Measurements from ENCODE around the gene GRB2. TPM values are rescaled to one million over a fixed set of nuclear protein-coding genes. Genes with fewer than 3 reads are reported as not detected.
A peak's percentile ranks its signal among the peaks of the same experiment; 100 is the strongest.

GRB2 gene
- polyA plus RNA-seq, 2 of the 4 experiments (the other 2 are of a cell fraction): 91.4 to 91.9 TPM

GRCh38 chr17:75271233-75271954 is 134.1 kb downstream of the GRB2 start:
- Histone ChIP-seq H3K9me3 (no peaks in the 10 kb centered on the region), H3K4me2 (peak overlapping the region; percentile 95), H3K4me1 (peaks cover 26% of the 10 kb centered on the region), H3K27ac (peak overlapping the region; percentile 95 to 96), H3K4me3 (peak overlapping the region; percentile 93)
- peak; percentile 61 to 63 for ATAC-seq
- WGBS (ENCODE audit: missing lambda C conversion rate): 4% methylated on average over 12 of the region's 74 CpGs
- CTCF ChIA-PET: interaction anchor here (0.5 to 8.4 kb wide), 71 partner anchors 11 to 346 kb away, joined by 3 to 110 read pairs (median 4); partner anchors contain the start of genes GGA3, GRB2, MRPS7 and SLC25A19
- DNase-seq (ENCODE audit: low read depth in 1 of 2, low spot score in 1 of 2): peak; percentile 80 to 91
- POLR2A ChIA-PET: interaction anchor here (0.6 to 3.5 kb wide), 15 partner anchors 10 to 399 kb away, joined by 3 to 86 read pairs (median 4); partner anchors contain the start of genes FDXR, GGA3, GRB2 and MRPS7
- FAIRE-seq: no peak
- TF ChIP-seq CHD2 (IDR thresholded peaks at IDR 0.05; ENCODE audit: low read length, partially characterized antibody): no peak
- no peak for TF ChIP-seq GATA3 (IDR thresholded peaks at IDR 0.05; ENCODE audit: borderline replicate concordance)
- TF ChIP-seq TFCP2L1 (CRISPR knock-in tag; IDR thresholded peaks at IDR 0.05): 0 out of 2 replicates have a peak, but pooled peaks have one; percentile 29
- TF ChIP-seq CHD4 (IDR thresholded peaks at IDR 0.05; ENCODE audit: borderline replicate concordance): no peak
- TF ChIP-seq NR3C1 (IDR thresholded peaks at IDR 0.05): no peak
- TF ChIP-seq SMC3 (IDR thresholded peaks at IDR 0.05): peak; percentile 62
- TF ChIP-seq FOXS1 (CRISPR knock-in tag; IDR thresholded peaks at IDR 0.05): no peak
- no peak for TF ChIP-seq EP300 (IDR thresholded peaks at IDR 0.05)
- no peak for TF ChIP-seq RFX5 (IDR thresholded peaks at IDR 0.05)
- TF ChIP-seq JUNB (IDR thresholded peaks at IDR 0.05): no peak
- TF ChIP-seq PBX3 (IDR thresholded peaks at IDR 0.05): no peak
- TF ChIP-seq CBX8 (IDR thresholded peaks at IDR 0.05): no peak
- TF ChIP-seq REST (IDR thresholded peaks at IDR 0.05): no peak
- peak; percentile 33; the same call in 1 of the 2 replicates for TF ChIP-seq RNF2 (IDR thresholded peaks at IDR 0.05; ENCODE audit: borderline replicate concordance, low read depth)
- TF ChIP-seq RAD21 (conservative IDR thresholded peaks at IDR 0.05 in 1 of 2, IDR thresholded peaks at IDR 0.05 in 1 of 2): peak; percentile 16 to 49; a peak in 3 of 5 replicates
- no peak for TF ChIP-seq CEBPB (IDR thresholded peaks at IDR 0.05)
- no peak for TF ChIP-seq ZNF302 (CRISPR knock-in tag; IDR thresholded peaks at IDR 0.05)
- no peak for TF ChIP-seq NPAS2 (CRISPR knock-in tag; IDR thresholded peaks at IDR 0.05; ENCODE audit: borderline replicate concordance)
- TF ChIP-seq HOXB5 (CRISPR knock-in tag; IDR thresholded peaks at IDR 0.05): no peak; the same call in 1 of the 2 replicates
- no peak for TF ChIP-seq MAFK (IDR thresholded peaks at IDR 0.05; ENCODE audit: partially characterized antibody)
- peak; percentile 61 to 75; a peak in 4 of 5 replicates for TF ChIP-seq JUN (IDR thresholded peaks at IDR 0.05)
- no peak for TF ChIP-seq FOSL2 (IDR thresholded peaks at IDR 0.05)
- peak; percentile 26; the same call in 1 of the 2 replicates for TF ChIP-seq FOSL2 (CRISPR knock-in tag; IDR thresholded peaks at IDR 0.05)
- no peak for TF ChIP-seq BHLHE40 (IDR thresholded peaks at IDR 0.05; ENCODE audit: low read depth, low read length)
- TF ChIP-seq E2F6 (IDR thresholded peaks at IDR 0.05; ENCODE audit: borderline replicate concordance, low read depth): peak; percentile 59; the same call in 1 of the 2 replicates
- peak; percentile 83 for TF ChIP-seq MAX (IDR thresholded peaks at IDR 0.05)
- no peak for TF ChIP-seq RCOR1 (IDR thresholded peaks at IDR 0.05; ENCODE audit: low read depth, low read length)
- TF ChIP-seq KDM1A (IDR thresholded peaks at IDR 0.05; ENCODE audit: low read depth): no peak
- TF ChIP-seq NFE2L2 (conservative IDR thresholded peaks at IDR 0.05; ENCODE audit: low read length): no peak
- TF ChIP-seq HDAC2 (IDR thresholded peaks at IDR 0.05): peak; percentile 67; the same call in 1 of the 2 replicates
- TF ChIP-seq FOSB (CRISPR knock-in tag; IDR thresholded peaks at IDR 0.05): no peak
- no peak for TF ChIP-seq CBX2 (IDR thresholded peaks at IDR 0.05; ENCODE audit: borderline replicate concordance, low read depth)
- TF ChIP-seq ZSCAN20 (CRISPR knock-in tag; IDR thresholded peaks at IDR 0.05): no peak
- TF ChIP-seq TP53 (CRISPR knock-in tag; IDR thresholded peaks at IDR 0.05): no peak
- TF ChIP-seq MAZ (IDR thresholded peaks at IDR 0.05; ENCODE audit: borderline replicate concordance, low read depth, low read length): 0 out of 2 replicates have a peak, but pooled peaks have one; percentile 26
- peak; percentile 92 for TF ChIP-seq CTCF (IDR thresholded peaks at IDR 0.05)
